Neural progenitor cell (in vitro differentiated cells): ENCODE results near the gene SYT13. TPM values are rescaled to one million over a fixed set of nuclear protein-coding genes. Genes with fewer than 3 reads are reported as not detected.

Source experiments
- DNase-seq: peaks from one replicate; pipeline ENCODE4 v3.0.0-alpha.2; 2016; ENCODE audit warnings: low spot score
- H2AFZ ChIP-seq: fragments of 200-600 bp; sonication (generic); replicated peaks from 2 replicates; pipeline ENCODE4 v1.6.1; 2016; ENCODE audit warnings: antibody characterized with exemption
- H3F3A ChIP-seq: fragments of 200-600 bp; sonication (generic); 2 replicates; pipeline ENCODE4 v1.6.1; 2016; ENCODE audit warnings: antibody characterized with exemption, low read depth
- H3K27ac ChIP-seq: fragments of 200-600 bp; sonication (generic); 2 replicates; pipeline ENCODE4 v1.5.1; 2016; ENCODE audit warnings: mild to moderate bottlenecking
- H3K27me3 ChIP-seq: fragments of 200-600 bp; sonication (generic); 2 replicates; pipeline ENCODE4 v1.6.1; 2016; ENCODE audit warnings: mild to moderate bottlenecking, moderate library complexity
- H3K36me3 ChIP-seq: fragments of 200-600 bp; sonication (generic); 2 replicates; pipeline ENCODE4 v1.5.1; 2016
- H3K4me1 ChIP-seq: fragments of 200-600 bp; sonication (generic); 2 replicates; pipeline ENCODE4 v1.6.1; 2016; ENCODE audit warnings: mixed run types
- H3K4me2 ChIP-seq: fragments of 200-600 bp; sonication (generic); 2 replicates; pipeline ENCODE4 v1.6.1; 2016
- H3K4me3 ChIP-seq: fragments of 200-600 bp; sonication (generic); 2 replicates; pipeline ENCODE4 v1.5.1; 2016
- H3K79me2 ChIP-seq: fragments of 200-600 bp; sonication (generic); 2 replicates; pipeline ENCODE4 v1.6.1; 2016; ENCODE audit warnings: low read depth
- H3K9ac ChIP-seq: fragments of 200-600 bp; sonication (generic); 2 replicates; pipeline ENCODE4 v1.6.1; 2016
- H3K9me3 ChIP-seq: fragments of 200-600 bp; sonication (generic); 2 replicates; pipeline ENCODE4 v1.5.1; 2016; ENCODE audit warnings: low read depth
- H4K20me1 ChIP-seq: fragments of 200-600 bp; sonication (generic); 2 replicates; pipeline ENCODE4 v1.6.1; 2016; ENCODE audit warnings: low read depth
- H3K27ac Mint-ChIP-seq: 3 replicates; pipeline ENCODE4 v1.8.0; 2021; ENCODE audit warnings: mixed read lengths
- H3K27me3 Mint-ChIP-seq: 2 replicates; pipeline ENCODE4 v1.8.0; 2022; ENCODE audit warnings: low read depth, mild to moderate bottlenecking, inconsistent platforms, moderate library complexity, mixed read lengths; ENCODE audit not compliant: insufficient read depth
- H3K36me3 Mint-ChIP-seq: 3 replicates; pipeline ENCODE4 v1.8.0; 2021; ENCODE audit warnings: mixed read lengths
- H3K4me1 Mint-ChIP-seq: 3 replicates; pipeline ENCODE4 v1.8.0; 2021; ENCODE audit warnings: mixed read lengths
- H3K4me3 Mint-ChIP-seq: 3 replicates; pipeline ENCODE4 v1.8.0; 2021; ENCODE audit warnings: mild to moderate bottlenecking, moderate library complexity, mixed read lengths
- H3K9me3 Mint-ChIP-seq: 3 replicates; pipeline ENCODE4 v1.8.0; 2020; ENCODE audit warnings: mixed read lengths
- CTCF ChIP-seq: fragments of 200-600 bp; sonication (generic); IDR thresholded peaks from 2 replicates; pipeline ENCODE4 v1.5.1; 2017; ENCODE audit warnings: antibody characterized with exemption, mild to moderate bottlenecking
- EZH2 ChIP-seq: fragments of 200-600 bp; sonication (generic); IDR thresholded peaks from 2 replicates; pipeline ENCODE4 v1.6.1; 2017; ENCODE audit warnings: antibody characterized with exemption, mild to moderate bottlenecking, moderate library complexity
- EZH2phosphoT487 ChIP-seq: fragments of 200-600 bp; sonication (generic); IDR thresholded peaks from 2 replicates; pipeline ENCODE4 v1.6.1; 2017; ENCODE audit warnings: antibody characterized with exemption
- total RNA-seq: library from RNA; depleted of rRNA; stranded (reverse); fragments of >200 nt; gene quantifications from 2 replicates; pipeline ENCODE4 v1.2.3, GENCODE V29; 2015; ENCODE audit warnings: low replicate concordance

SYT13 gene
- total RNA-seq, 1 donor from 2014 or later, result 8.6 TPM

- no peak overlapping the region for H3K27ac ChIP-seq
- no peak overlapping the region for H3K4me3 ChIP-seq
These were observed 76.0 kb downstream of the SYT13 start for GRCh38 chr11:45209891-45210699.

DNA sequence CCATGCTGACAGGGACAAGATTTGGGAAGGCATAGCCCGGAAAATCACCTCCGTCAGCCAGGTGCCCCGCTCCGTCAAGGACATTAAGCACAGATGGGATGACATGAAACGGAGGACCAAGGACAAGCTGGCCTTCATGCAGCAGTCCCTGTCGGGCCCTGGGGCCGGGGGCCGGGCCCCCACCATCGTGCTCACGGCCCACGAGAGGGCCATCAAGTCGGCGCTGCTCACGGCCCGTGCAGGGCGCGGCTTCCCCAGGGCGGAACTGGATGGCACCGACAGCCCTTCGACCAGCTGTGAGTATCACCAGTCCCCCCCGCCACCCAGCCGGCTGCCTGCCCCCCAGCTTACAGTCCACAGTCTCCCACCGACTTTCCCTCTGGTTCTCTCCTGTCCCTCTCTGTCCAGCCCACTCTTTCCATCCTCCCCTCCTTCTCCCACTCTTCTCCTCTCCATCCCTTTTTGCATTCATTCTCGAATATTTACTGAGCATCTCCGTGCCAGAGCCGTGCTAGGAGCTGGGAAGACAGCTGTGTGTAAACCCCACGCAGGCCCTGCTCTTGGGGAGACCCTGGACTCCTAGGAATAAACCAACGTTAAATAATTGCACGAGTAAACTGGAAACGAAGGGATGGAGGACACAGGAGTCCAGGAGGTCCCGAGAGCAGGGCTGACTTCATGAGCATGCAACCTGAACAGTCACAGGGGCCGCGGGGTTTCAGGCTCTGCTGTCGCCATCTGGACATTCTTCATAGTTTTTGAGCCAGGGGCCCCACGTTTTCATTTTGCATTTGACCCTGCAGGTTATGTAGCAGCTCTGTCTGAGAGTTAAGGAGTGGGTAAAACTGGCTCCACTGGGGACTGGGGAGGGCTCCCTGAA lies 76.9 kb downstream of the SYT13 start:
- peaks cover 23% of the 10 kb centered on the region for H3K4me1 Mint-ChIP-seq
- Histone ChIP-seq H3K4me3 (no peak overlapping the region), H3K4me2 (peak overlapping the region; percentile 60), H3K36me3 (no peaks in the 10 kb centered on the region), H3F3A (peaks cover 5% of the 10 kb centered on the region), H3K79me2 (no peaks in the 10 kb centered on the region), H3K27me3 (no peaks in the 10 kb centered on the region), H3K27ac (no peak overlapping the region), H3K9ac (no peak overlapping the region), H3K9me3 (no peaks in the 10 kb centered on the region), H4K20me1 (no peaks in the 10 kb centered on the region), H2AFZ (peak overlapping the region; percentile 30), H3K4me1 (peaks cover 14% of the 10 kb centered on the region)
- peak overlapping the region; percentile 90 for H3K27ac Mint-ChIP-seq
- TF ChIP-seq EZH2phosphoT487 (no peak), EZH2 (no peak), CTCF (no peak)
- H3K36me3 Mint-ChIP-seq, result peaks cover 5% of the 10 kb centered on the region
- H3K9me3 Mint-ChIP-seq, result no peaks in the 10 kb centered on the region
- H3K27me3 Mint-ChIP-seq, result peaks cover 9% of the 10 kb centered on the region
- DNase-seq, result no peak
- H3K4me3 Mint-ChIP-seq, result peak overlapping the region; percentile 57

More at GRCh38 chr11:45209891-45210699, 76.0 kb downstream of the SYT13 start:
- no peaks in the 10 kb centered on the region for H4K20me1 ChIP-seq
- peak overlapping the region; percentile 60 for H3K4me2 ChIP-seq
- H3K27me3 Mint-ChIP-seq, result peaks cover 9% of the 10 kb centered on the region
- no peak for TF ChIP-seq EZH2phosphoT487
- TF ChIP-seq CTCF, result no peak
- no peaks in the 10 kb centered on the region for H3K9me3 ChIP-seq
- H3K9ac ChIP-seq, result no peak overlapping the region
- peaks cover 5% of the 10 kb centered on the region for H3F3A ChIP-seq
- H3K27me3 ChIP-seq, result no peaks in the 10 kb centered on the region
- H3K4me3 Mint-ChIP-seq, result peak overlapping the region; percentile 57
- H3K79me2 ChIP-seq, result no peaks in the 10 kb centered on the region
- H3K27ac Mint-ChIP-seq, result peak overlapping the region; percentile 90
- H3K36me3 ChIP-seq, result no peaks in the 10 kb centered on the region
- H3K9me3 Mint-ChIP-seq, result no peaks in the 10 kb centered on the region
- H3K36me3 Mint-ChIP-seq, result peaks cover 4% of the 10 kb centered on the region
- peaks cover 23% of the 10 kb centered on the region for H3K4me1 Mint-ChIP-seq
- DNase-seq, result peak; percentile 73
- peak overlapping the region; percentile 30 for H2AFZ ChIP-seq
- peaks cover 14% of the 10 kb centered on the region for H3K4me1 ChIP-seq

GRCh38 chr11:45208135-45208534 lies 78.0 kb downstream of the SYT13 start:
- no peak overlapping the region for H3K4me2 ChIP-seq
- H3K4me3 Mint-ChIP-seq, result no peak overlapping the region
- H3K79me2 ChIP-seq, result no peaks in the 10 kb centered on the region
- no peak overlapping the region for H3K27ac ChIP-seq
- H3K36me3 Mint-ChIP-seq, result peaks cover 9% of the 10 kb centered on the region
- H3K9ac ChIP-seq, result no peak overlapping the region
- H3K4me3 ChIP-seq, result no peak overlapping the region
- H3K9me3 ChIP-seq, result no peaks in the 10 kb centered on the region
- no peaks in the 10 kb centered on the region for H3K36me3 ChIP-seq
- no peak for DNase-seq
- no peaks in the 10 kb centered on the region for H3K27me3 ChIP-seq
- H3K27ac Mint-ChIP-seq, result no peak overlapping the region
- H4K20me1 ChIP-seq, result no peaks in the 10 kb centered on the region
- peaks cover 9% of the 10 kb centered on the region for H3K27me3 Mint-ChIP-seq
- H3K9me3 Mint-ChIP-seq, result peaks cover 2% of the 10 kb centered on the region
- H2AFZ ChIP-seq, result no peak overlapping the region
- peaks cover 5% of the 10 kb centered on the region for H3F3A ChIP-seq
- TF ChIP-seq CTCF, result no peak
- no peak for TF ChIP-seq EZH2
- TF ChIP-seq EZH2phosphoT487, result no peak
- peaks cover 14% of the 10 kb centered on the region for H3K4me1 ChIP-seq
- H3K4me1 Mint-ChIP-seq, result peaks cover 23% of the 10 kb centered on the region
